ENCODE measurements around the gene OSBPL8.

GRCh38 chr12:76422154-76422542, 137.4 kb downstream of the OSBPL8 start:
- TF ChIP-seq CTCF (IDR thresholded peaks at IDR 0.05) (no peak), POLR2A (IDR thresholded peaks at IDR 0.05) (no peak)

Measured in breast epithelium (tissue), 3 donors.